WTC11 (cell line): ENCODE measurements around the gene ACO2.

Source experiments
- CREB1 ChIP-seq: sonication (generic); formaldehyde crosslinking; IDR thresholded peaks from 2 replicates; pipeline ENCODE4 v1.8.0; 2023; ENCODE audit warnings: mild to moderate bottlenecking, missing genetic modification reagents
- CTCF ChIP-seq: fragments of 200-600 bp; IDR thresholded peaks from 2 replicates; pipeline ENCODE4 v1.8.0; 2022; ENCODE audit warnings: antibody characterized with exemption
- JUN ChIP-seq: sonication (generic); formaldehyde crosslinking; IDR thresholded peaks from 2 replicates; pipeline ENCODE4 v1.8.0; 2023; ENCODE audit warnings: mild to moderate bottlenecking, missing genetic modification reagents
- MAX ChIP-seq: sonication (generic); formaldehyde crosslinking; IDR thresholded peaks from 2 replicates; pipeline ENCODE4 v1.8.0; 2022; ENCODE audit warnings: mild to moderate bottlenecking, missing genetic modification reagents
- NFYB ChIP-seq: sonication (generic); formaldehyde crosslinking; conservative IDR thresholded peaks from 2 replicates; pipeline ENCODE4 v1.8.0; 2022; ENCODE audit warnings: low read depth, missing genetic modification reagents
- NR1H2 ChIP-seq: sonication (generic); formaldehyde crosslinking; IDR thresholded peaks from 2 replicates; pipeline ENCODE4 v1.9.0; 2021; ENCODE audit warnings: mild to moderate bottlenecking, moderate library complexity, missing genetic modification reagents
- PREB ChIP-seq: sonication (generic); formaldehyde crosslinking; IDR thresholded peaks from 2 replicates; pipeline ENCODE4 v1.8.1; 2022; ENCODE audit warnings: mild to moderate bottlenecking, missing genetic modification reagents, moderate library complexity, borderline replicate concordance
- TCF7 ChIP-seq: sonication (generic); formaldehyde crosslinking; IDR thresholded peaks from 2 replicates; pipeline ENCODE4 v1.8.0; 2022; ENCODE audit warnings: mild to moderate bottlenecking, low read depth, missing genetic modification reagents, moderate library complexity
- TEAD1 ChIP-seq: sonication (generic); formaldehyde crosslinking; IDR thresholded peaks from 2 replicates; pipeline ENCODE4 v1.8.0; 2022; ENCODE audit warnings: mild to moderate bottlenecking, missing genetic modification reagents
- TF ChIP-seq, protein P1 (sequence below): sonication (generic); formaldehyde crosslinking; IDR thresholded peaks from 2 replicates; pipeline ENCODE4 v1.8.0; 2022; ENCODE audit warnings: mild to moderate bottlenecking, missing genetic modification reagents

DNA sequence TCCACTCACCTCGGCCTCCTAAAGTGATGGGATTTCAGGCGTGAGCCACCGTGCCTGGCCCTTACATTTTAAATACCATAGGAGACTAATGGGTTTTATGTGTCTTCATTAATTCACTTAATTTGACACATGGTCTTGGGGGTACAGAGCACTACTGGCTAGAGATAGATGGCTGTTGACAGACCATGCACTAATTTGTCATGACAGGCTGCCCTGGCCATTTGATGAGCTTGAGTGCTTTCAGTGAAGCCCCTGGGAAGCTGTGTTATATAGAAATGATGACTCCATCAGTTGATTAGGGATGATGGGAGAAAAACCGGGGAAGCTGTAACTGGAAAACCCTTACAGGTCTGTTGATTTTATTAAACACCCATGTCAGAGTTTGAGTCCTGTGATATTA lies 7.0 kb upstream of the ACO2 start:
- TF ChIP-seq TCF7 (no peak), CTCF (no peak), PREB (no peak), JUN (CRISPR knock-in tag) (no peak), TEAD1 (CRISPR knock-in tag) (no peak), NR1H2 (CRISPR knock-in tag) (no peak), CREB1 (CRISPR knock-in tag) (no peak), NFYB (CRISPR knock-in tag) (no peak), MAX (CRISPR knock-in tag) (no peak)
- TF ChIP-seq, protein P1, sequence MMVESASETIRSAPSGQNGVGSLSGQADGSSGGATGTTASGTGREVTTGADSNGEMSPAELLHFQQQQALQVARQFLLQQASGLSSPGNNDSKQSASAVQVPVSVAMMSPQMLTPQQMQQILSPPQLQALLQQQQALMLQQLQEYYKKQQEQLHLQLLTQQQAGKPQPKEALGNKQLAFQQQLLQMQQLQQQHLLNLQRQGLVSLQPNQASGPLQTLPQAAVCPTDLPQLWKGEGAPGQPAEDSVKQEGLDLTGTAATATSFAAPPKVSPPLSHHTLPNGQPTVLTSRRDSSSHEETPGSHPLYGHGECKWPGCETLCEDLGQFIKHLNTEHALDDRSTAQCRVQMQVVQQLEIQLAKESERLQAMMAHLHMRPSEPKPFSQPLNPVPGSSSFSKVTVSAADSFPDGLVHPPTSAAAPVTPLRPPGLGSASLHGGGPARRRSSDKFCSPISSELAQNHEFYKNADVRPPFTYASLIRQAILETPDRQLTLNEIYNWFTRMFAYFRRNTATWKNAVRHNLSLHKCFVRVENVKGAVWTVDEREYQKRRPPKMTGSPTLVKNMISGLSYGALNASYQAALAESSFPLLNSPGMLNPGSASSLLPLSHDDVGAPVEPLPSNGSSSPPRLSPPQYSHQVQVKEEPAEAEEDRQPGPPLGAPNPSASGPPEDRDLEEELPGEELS (CRISPR knock-in tag) = no peak
